ENCODE measurements around the gene LPIN1. TPM values are rescaled to one million over a fixed set of nuclear protein-coding genes. Genes with fewer than 3 reads are reported as not detected.

Gene LPIN1
- polyA plus RNA-seq, 3 donors: 18.3 to 35.2 (median 29.3) TPM

- no peak for DNase-seq
Measured at GRCh38 chr2:11865805-11866204, 119.4 kb downstream of the LPIN1 start.

- DNase-seq: no peak
Measured at GRCh38 chr2:11866358-11867335, 120.2 kb downstream of the LPIN1 start.

DNA sequence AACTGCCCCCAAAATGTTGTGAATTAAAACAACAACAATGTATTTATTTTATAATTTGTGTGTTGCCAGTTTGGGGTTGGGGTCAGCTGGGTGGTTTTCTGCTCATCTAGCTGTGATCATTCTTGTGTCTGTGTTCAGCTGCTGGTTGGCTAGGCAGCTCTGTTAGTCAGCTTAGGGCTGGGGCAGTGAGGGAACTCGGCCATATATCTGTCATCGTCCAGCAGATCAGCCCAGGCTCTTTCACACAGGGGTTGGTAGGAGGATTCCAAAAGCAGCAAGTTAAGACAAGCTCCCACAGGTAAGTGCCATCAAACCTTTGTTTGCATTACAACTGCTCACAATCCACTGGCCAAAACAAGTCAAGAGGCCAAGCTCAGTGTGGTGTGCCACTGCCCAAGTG is 121.5 kb downstream of the LPIN1 start:
- no peak for DNase-seq

DNA sequence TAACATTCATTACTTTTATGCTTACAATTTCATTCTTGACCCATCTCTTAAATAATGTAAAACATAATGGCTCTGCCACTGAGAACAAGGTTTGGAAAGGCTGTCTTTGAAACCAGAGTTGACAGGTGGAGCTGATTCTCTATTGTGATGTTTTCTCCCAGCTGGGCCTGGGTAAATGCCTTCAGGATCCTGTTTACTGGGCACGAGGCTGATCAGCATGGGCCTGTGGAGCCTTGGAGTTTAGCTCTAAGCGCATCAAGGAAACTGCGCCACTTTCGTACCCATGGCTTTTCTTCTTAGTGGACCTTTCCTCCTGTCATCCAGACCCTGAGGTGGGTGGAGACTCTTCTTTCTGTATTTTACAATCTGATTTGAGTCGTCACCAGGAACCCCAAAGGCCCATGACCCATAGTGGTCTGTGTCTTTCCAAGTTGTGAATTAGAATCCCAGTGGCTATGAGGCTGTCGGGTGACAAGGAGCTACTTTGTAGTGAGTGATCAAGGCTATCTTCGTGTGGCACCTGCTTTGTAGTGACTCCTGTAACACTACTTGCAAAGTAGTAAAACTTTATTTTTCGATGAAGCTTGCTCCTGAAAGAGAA is 123.1 kb downstream of the LPIN1 start:
- DNase-seq: no peak

DNA sequence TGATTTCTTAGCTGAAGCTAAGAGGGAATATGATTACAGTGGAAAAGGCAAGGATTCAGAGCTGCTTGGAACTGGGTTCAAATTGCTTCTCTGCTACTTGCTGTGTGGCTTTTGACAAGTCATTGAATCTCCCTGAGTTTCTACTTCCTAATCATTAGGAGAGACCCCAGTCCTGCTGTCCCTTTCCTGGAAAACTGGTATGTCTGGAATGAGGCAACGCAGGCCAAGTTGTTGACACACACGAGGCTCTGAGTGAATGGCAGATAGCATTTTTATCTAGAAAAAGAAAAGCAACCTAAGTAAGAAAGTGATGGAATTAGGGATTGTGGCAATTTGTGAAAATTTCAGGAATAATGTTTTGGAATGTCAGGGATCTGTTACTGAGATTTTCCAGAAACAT is 123.6 kb downstream of the LPIN1 start:
- DNase-seq: no peak

DNA sequence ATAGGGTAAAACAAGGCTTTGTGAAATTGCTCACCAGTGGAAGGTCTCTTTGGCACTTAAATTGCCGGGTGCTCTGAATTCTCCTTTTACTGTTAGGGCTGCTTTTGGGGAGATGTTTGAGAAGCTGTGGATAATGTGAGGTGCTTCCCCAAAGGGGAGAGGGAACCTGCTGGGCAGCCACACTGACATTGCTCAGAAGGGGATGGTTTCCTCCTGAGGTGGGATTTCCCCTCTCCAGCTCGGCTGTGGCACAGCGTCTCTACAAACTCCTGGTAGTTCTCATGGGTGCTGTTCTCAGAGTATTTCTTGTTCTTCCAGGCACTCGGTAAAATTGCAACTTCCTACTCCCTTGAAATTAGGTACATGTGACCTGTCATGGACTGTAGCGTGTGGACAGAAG is 124.2 kb downstream of the LPIN1 start:
- no peak for DNase-seq

DNA sequence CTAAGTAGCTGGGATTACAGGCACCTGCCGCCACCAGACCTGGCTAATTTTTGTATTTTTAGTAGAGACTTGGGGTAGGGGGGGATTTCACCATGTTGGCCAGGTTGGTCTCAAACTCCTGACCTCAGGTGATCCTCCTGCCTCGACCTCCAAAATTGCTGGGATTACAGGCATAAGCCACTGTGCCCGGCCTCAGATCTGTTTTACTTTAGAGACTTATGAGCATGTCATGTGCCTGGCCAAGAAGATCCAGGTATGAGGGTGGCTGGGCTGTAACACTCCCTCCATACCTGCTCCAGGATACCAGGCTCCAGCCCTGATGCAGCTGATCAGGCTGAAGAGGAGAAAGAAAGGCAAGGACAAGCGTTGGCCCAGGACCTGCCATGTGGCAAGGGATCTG is 125.0 kb downstream of the LPIN1 start:
- DNase-seq: no peak

DNA sequence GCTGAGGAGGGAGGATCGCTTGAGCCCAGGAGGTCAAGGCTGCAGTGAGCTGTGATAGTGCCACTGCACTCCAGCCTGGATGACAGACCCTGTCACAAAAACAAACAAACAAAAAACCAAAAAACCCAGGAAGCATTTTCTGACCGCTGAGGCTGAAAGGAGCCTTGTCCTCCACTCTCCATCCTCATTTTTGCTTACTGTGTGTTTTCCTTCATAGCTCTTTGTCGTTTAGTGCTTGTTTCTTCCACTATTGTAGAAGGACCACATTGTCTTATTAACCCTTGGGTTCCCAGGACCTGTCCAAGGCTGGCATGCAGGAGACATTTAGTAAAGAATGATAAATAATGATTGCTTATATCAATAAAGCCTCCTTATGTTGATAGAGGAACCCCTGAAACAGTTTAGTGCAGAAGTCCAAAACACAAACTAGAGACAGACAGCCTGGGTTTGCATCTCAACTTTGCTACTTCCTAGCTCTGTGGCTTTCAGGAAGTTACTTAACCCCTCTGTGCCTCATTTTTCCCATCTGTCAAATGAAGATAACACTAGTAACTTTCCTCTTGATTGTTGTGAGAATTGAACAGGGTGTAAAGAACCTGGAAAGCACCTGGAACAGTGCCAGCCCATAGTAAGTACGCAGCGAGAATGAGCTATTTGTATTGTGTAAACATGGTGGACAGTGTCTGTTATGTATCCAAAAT is 126.0 kb downstream of the LPIN1 start:
- DNase-seq: no peak

- DNase-seq: no peak
Measured at GRCh38 chr2:11872948-11873269, 126.5 kb downstream of the LPIN1 start.

DNA sequence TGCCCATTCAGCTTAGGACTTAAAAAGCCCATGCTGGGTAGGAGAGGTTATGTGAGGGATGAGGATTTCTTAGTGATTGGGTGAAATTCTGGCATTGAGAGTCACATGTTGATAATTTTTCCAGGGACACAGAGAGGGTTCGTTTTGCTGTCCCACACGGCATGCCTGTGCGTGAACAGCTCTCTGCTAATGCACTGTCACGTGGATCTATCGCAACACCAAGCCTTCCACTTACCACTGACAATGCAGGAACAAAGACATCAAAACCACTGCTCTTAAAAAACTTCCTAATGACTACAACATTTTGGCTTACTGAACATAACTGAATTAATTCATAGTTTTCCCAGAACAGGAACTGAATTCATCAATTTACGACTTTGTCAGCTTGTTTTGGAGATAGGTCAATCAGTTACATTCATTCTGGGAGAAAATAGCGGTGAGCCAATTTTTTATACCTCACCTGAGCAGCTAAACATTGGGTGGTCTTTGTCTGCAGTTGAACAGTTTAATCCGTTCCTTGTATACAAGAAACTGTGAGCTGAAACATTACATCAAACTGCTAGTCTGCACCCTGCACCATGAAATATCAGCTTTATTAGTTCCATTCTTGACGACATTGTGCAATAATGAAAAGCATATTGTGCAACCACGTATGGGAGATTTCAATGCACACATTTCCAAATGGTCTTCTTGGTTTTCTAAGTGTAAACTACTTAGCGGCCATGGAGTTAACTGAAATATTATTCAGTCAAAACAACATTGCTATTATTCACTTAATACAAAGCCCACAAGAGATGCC is 127.1 kb downstream of the LPIN1 start:
- no peak for DNase-seq

DNA sequence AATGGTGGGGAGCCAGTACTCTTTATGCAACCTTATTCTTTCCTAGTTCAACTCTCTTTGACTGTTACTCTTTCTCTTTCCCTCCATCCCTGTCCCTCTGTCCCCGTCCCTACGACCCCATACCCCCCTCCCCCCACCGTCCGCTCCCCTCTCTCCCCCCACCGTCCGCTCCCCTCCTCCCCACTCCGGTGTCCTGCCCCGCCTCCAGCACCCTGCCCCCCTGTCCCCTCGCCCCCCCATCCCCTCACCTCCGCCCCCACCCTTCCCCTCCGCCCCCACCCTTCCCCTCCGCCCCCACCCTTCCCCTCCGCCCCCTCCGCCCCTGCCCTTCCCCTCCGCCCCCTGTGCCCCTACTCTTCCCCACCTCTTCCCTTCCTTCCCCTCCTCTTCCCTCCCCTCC is 128.4 kb downstream of the LPIN1 start:
- no peak for DNase-seq

- DNase-seq: no peak
Measured at GRCh38 chr2:11875481-11875880, 129.0 kb downstream of the LPIN1 start.

DNA sequence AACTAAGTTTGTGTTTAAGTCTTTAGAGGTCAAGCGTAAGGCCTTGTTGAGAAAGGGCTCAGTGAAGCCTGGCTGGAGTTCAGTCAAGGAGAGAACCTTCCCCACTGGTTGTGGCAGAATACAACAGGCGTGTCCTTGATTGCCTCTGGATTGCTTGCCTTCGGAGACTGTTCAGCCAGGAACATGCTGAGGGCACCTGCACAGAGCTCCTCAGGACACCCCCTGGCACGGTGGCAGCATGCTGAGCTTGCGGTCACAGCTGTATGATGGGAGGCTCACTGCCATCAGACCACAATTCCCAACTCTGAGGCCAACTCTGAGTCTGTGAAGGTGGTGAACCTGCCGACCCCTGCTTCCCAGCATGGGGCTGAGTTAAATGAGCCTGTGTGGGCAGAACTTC is 130.0 kb downstream of the LPIN1 start:
- no peak for DNase-seq

DNA sequence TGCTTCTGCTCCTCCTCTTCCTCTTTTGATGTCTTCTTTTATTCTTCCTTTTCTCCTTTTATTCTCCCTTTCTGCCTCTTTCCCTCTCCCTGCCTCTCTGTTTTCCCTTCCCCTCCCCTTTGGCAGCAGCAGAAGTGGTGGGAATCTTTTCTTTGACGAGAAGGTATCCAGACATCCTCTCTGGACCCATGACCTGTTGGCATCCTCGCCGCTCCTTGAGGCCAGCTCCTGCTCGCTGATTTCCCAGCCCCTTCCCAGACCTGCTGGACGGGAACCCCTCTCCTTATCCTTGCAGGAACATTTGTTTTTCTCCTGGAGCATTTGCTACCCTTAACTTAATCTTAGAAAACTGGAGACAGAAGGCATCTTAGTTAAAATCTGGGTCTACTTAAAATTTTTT is 130.5 kb downstream of the LPIN1 start:
- no peak for DNase-seq

Other genes starting within 250 kb of the LPIN1 start
- gene GREB1, start 212.6 kb upstream of the LPIN1 start, polyA plus RNA-seq (ENCODE audit: insufficient read length in 3 of 3): 10 to 100 TPM; 10.2 to 16.2 (median 14.3) TPM
- not detected for gene NTSR2, start 76.4 kb upstream of the LPIN1 start, polyA plus RNA-seq (ENCODE audit: insufficient read length in 3 of 3)

Measured in renal pelvis (tissue), 4 donors.